Skin of body (tissue), 2 donors: ENCODE results near the gene NID2. TPM values are rescaled to one million over a fixed set of nuclear protein-coding genes. Genes with fewer than 3 reads are reported as not detected.

Source experiments
- DNase-seq: peaks from one replicate; lab custom pipeline; 2025; lab: John Stamatoyannopoulos, UW
- total RNA-seq: library from RNA; depleted of rRNA; stranded (reverse); fragments of >200 nt; gene quantifications from one replicate; pipeline ENCODE4 v1.2.3, GENCODE V29; 2014

Gene NID2
- total RNA-seq, 1 donor from 2014 or later, result 68.8 TPM

- DNase-seq, result no peak
Observed at GRCh38 chr14:52000019-52000582, 68.8 kb downstream of the NID2 start.

GRCh38 chr14:51999084-51999483 lies 69.8 kb downstream of the NID2 start:
- peak; percentile 23 for DNase-seq

GRCh38 chr14:51998348-51998747 lies 70.5 kb downstream of the NID2 start:
- DNase-seq, result no peak

GRCh38 chr14:51996148-51996746 lies 72.6 kb downstream of the NID2 start:
- DNase-seq, result peak; percentile 13

GRCh38 chr14:51993285-51993920 lies 75.5 kb downstream of the NID2 start:
- DNase-seq, result no peak

- no peak for DNase-seq
Observed at GRCh38 chr14:51990488-51990887, 78.4 kb downstream of the NID2 start.

- DNase-seq, result peak; percentile 97
Observed at GRCh38 chr14:51989293-51990234, 79.3 kb downstream of the NID2 start, which contains the start of gene RTRAF. RTRAF (plus strand) TSS chr14:51989546; CDS start chr14:51989640, 94 bp downstream.

GRCh38 chr14:51988221-51988620 lies 80.6 kb downstream of the NID2 start:
- DNase-seq, result no peak

GRCh38 chr14:51981218-51981854 lies 87.5 kb downstream of the NID2 start:
- DNase-seq, result no peak

GRCh38 chr14:51979088-51979709 lies 89.7 kb downstream of the NID2 start:
- DNase-seq, result peak; percentile 56

GRCh38 chr14:51978681-51979085 lies 90.2 kb downstream of the NID2 start:
- DNase-seq, result no peak

- no peak for DNase-seq
Observed at GRCh38 chr14:51977075-51977474, 91.8 kb downstream of the NID2 start.

- DNase-seq, result no peak
Observed at GRCh38 chr14:51972566-51972965, 96.3 kb downstream of the NID2 start.

GRCh38 chr14:51969852-51970540 lies 98.9 kb downstream of the NID2 start:
- no peak for DNase-seq

- no peak for DNase-seq
Observed at GRCh38 chr14:51967521-51967920, 101.3 kb downstream of the NID2 start.

- peak; percentile 75 for DNase-seq
Observed at GRCh38 chr14:51963286-51963685, 105.6 kb downstream of the NID2 start.

GRCh38 chr14:51962711-51963110 lies 106.1 kb downstream of the NID2 start:
- no peak for DNase-seq

GRCh38 chr14:51960866-51961265 lies 108.0 kb downstream of the NID2 start:
- no peak for DNase-seq

- DNase-seq, result no peak
Observed at GRCh38 chr14:51959928-51960327, 108.9 kb downstream of the NID2 start.

- no peak for DNase-seq
Observed at GRCh38 chr14:51957950-51958349, 110.9 kb downstream of the NID2 start.
